ENCODE results near the gene TDRD12. TPM values are rescaled to one million over a fixed set of nuclear protein-coding genes. Genes with fewer than 3 reads are reported as not detected.
"Not testable (repeated sequence)": the region's sequence is repeated elsewhere in the genome, so short reads cannot be mapped to it uniquely, and the experiment has no call there.

Gene TDRD12
- total and polyA plus RNA-seq, 5 donors: 0.06 to 1.0 (median 0.13) TPM; not detected in 1

GRCh38 chr19:32832825-32833224, 113.3 kb downstream of the TDRD12 start:
- ATAC-seq; H3K4me1 ChIP-seq (ENCODE audit: control insufficient read depth, insufficient read depth, low read length); H3K9me3 ChIP-seq (ENCODE audit: control insufficient read depth, low read length); H3K4me3 ChIP-seq (ENCODE audit: low read length); H3K27ac ChIP-seq (ENCODE audit: low read length); intact Hi-C loops (cut with DNase I); DNase-seq; H3K27me3 ChIP-seq (ENCODE audit: control insufficient read depth, insufficient read depth): not testable (repeated sequence)
- WGBS: 90% methylated on average over 7 of the region's 7 CpGs

- intact Hi-C loops (cut with DNase I); H3K4me1 ChIP-seq (ENCODE audit: control insufficient read depth, insufficient read depth, low read length); H3K9me3 ChIP-seq (ENCODE audit: control insufficient read depth, low read length); ATAC-seq; DNase-seq; H3K27ac ChIP-seq (ENCODE audit: low read length); H3K4me3 ChIP-seq (ENCODE audit: low read length); H3K27me3 ChIP-seq (ENCODE audit: control insufficient read depth, insufficient read depth): not testable (repeated sequence)
- 90% methylated on average over 7 of the region's 7 CpGs for WGBS
Observed at GRCh38 chr19:32833388-32833787, 113.8 kb downstream of the TDRD12 start.

GRCh38 chr19:32837531-32837930, 118.0 kb downstream of the TDRD12 start:
- no peaks in the 10 kb centered on the region for H3K27me3 ChIP-seq (ENCODE audit: control insufficient read depth, insufficient read depth)
- H3K27ac ChIP-seq (ENCODE audit: low read length): no peak overlapping the region
- 73% methylated on average over 7 of the region's 7 CpGs for WGBS
- H3K9me3 ChIP-seq (ENCODE audit: control insufficient read depth, low read length): no peaks in the 10 kb centered on the region
- no peaks in the 10 kb centered on the region for H3K4me1 ChIP-seq (ENCODE audit: control insufficient read depth, insufficient read depth, low read length)
- no peak overlapping the region for H3K4me3 ChIP-seq (ENCODE audit: low read length)
- DNase-seq: no peak
- ATAC-seq: no peak
- intact Hi-C loops (cut with DNase I): no loop called here

GRCh38 chr19:32842061-32842460, 122.5 kb downstream of the TDRD12 start:
- 87% methylated on average over 8 of the region's 8 CpGs for WGBS
- H3K4me3 ChIP-seq (ENCODE audit: low read length): no peak overlapping the region
- no peaks in the 10 kb centered on the region for H3K27me3 ChIP-seq (ENCODE audit: control insufficient read depth, insufficient read depth)
- DNase-seq: no peak
- H3K9me3 ChIP-seq (ENCODE audit: control insufficient read depth, low read length): no peaks in the 10 kb centered on the region
- ATAC-seq: no peak
- no peaks in the 10 kb centered on the region for H3K4me1 ChIP-seq (ENCODE audit: control insufficient read depth, insufficient read depth, low read length)
- H3K27ac ChIP-seq (ENCODE audit: low read length): no peak overlapping the region
- intact Hi-C loops (cut with DNase I): no loop called here

GRCh38 chr19:32843716-32844245, 124.2 kb downstream of the TDRD12 start:
- Histone ChIP-seq H3K27ac (ENCODE audit: low read length) (no peak overlapping the region), H3K27me3 (ENCODE audit: control insufficient read depth, insufficient read depth) (no peaks in the 10 kb centered on the region), H3K4me3 (ENCODE audit: low read length) (no peak overlapping the region), H3K9me3 (ENCODE audit: control insufficient read depth, low read length) (no peaks in the 10 kb centered on the region), H3K4me1 (ENCODE audit: control insufficient read depth, insufficient read depth, low read length) (no peaks in the 10 kb centered on the region)
- no peak for DNase-seq
- intact Hi-C loops (cut with DNase I): no loop called here
- ATAC-seq: no peak
- 94% methylated on average over 19 of the region's 19 CpGs for WGBS

GRCh38 chr19:32848035-32848434, 128.5 kb downstream of the TDRD12 start:
- H3K27ac ChIP-seq (ENCODE audit: low read length); H3K4me1 ChIP-seq (ENCODE audit: control insufficient read depth, insufficient read depth, low read length); intact Hi-C loops (cut with DNase I); DNase-seq; H3K9me3 ChIP-seq (ENCODE audit: control insufficient read depth, low read length); H3K27me3 ChIP-seq (ENCODE audit: control insufficient read depth, insufficient read depth); ATAC-seq; H3K4me3 ChIP-seq (ENCODE audit: low read length): not testable (repeated sequence)
- WGBS: no CpG with 5 or more reads among the region's 2 CpGs

GRCh38 chr19:32852216-32852615, 132.6 kb downstream of the TDRD12 start:
- Histone ChIP-seq H3K27ac (ENCODE audit: low read length) (no peak overlapping the region), H3K4me1 (ENCODE audit: control insufficient read depth, insufficient read depth, low read length) (no peaks in the 10 kb centered on the region), H3K27me3 (ENCODE audit: control insufficient read depth, insufficient read depth) (no peaks in the 10 kb centered on the region), H3K9me3 (ENCODE audit: control insufficient read depth, low read length) (no peaks in the 10 kb centered on the region), H3K4me3 (ENCODE audit: low read length) (no peak overlapping the region)
- WGBS: 90% methylated on average over 6 of the region's 6 CpGs
- intact Hi-C loops (cut with DNase I): no loop called here
- no peak for DNase-seq
- ATAC-seq: no peak

GRCh38 chr19:32856818-32857217, 137.3 kb downstream of the TDRD12 start:
- H3K27me3 ChIP-seq (ENCODE audit: control insufficient read depth, insufficient read depth); H3K4me1 ChIP-seq (ENCODE audit: control insufficient read depth, insufficient read depth, low read length); ATAC-seq; H3K4me3 ChIP-seq (ENCODE audit: low read length); H3K27ac ChIP-seq (ENCODE audit: low read length); intact Hi-C loops (cut with DNase I); DNase-seq; H3K9me3 ChIP-seq (ENCODE audit: control insufficient read depth, low read length): not testable (repeated sequence)
- WGBS: 94% methylated on average over 7 of the region's 7 CpGs

- Histone ChIP-seq H3K4me1 (ENCODE audit: control insufficient read depth, insufficient read depth, low read length) (no peaks in the 10 kb centered on the region), H3K4me3 (ENCODE audit: low read length) (no peak overlapping the region), H3K27me3 (ENCODE audit: control insufficient read depth, insufficient read depth) (no peaks in the 10 kb centered on the region), H3K9me3 (ENCODE audit: control insufficient read depth, low read length) (no peaks in the 10 kb centered on the region), H3K27ac (ENCODE audit: low read length) (no peak overlapping the region)
- DNase-seq (no peak), ATAC-seq (no peak)
- 90% methylated on average over 5 of the region's 5 CpGs for WGBS
- intact Hi-C loops (cut with DNase I): no loop called here
Observed at GRCh38 chr19:32857584-32857983, 138.0 kb downstream of the TDRD12 start.

- DNase-seq (no peak), ATAC-seq (no peak)
- Histone ChIP-seq H3K27ac (ENCODE audit: low read length) (no peak overlapping the region), H3K9me3 (ENCODE audit: control insufficient read depth, low read length) (no peaks in the 10 kb centered on the region), H3K4me1 (ENCODE audit: control insufficient read depth, insufficient read depth, low read length) (no peaks in the 10 kb centered on the region), H3K4me3 (ENCODE audit: low read length) (no peak overlapping the region), H3K27me3 (ENCODE audit: control insufficient read depth, insufficient read depth) (no peaks in the 10 kb centered on the region)
- 89% methylated on average over 13 of the region's 13 CpGs for WGBS
- intact Hi-C loops (cut with DNase I): no loop called here
Observed at GRCh38 chr19:32858155-32858554, 138.6 kb downstream of the TDRD12 start.

GRCh38 chr19:32858559-32858958, 139.0 kb downstream of the TDRD12 start:
- Histone ChIP-seq H3K4me1 (ENCODE audit: control insufficient read depth, insufficient read depth, low read length) (no peaks in the 10 kb centered on the region), H3K9me3 (ENCODE audit: control insufficient read depth, low read length) (no peaks in the 10 kb centered on the region), H3K4me3 (ENCODE audit: low read length) (no peak overlapping the region), H3K27me3 (ENCODE audit: control insufficient read depth, insufficient read depth) (no peaks in the 10 kb centered on the region), H3K27ac (ENCODE audit: low read length) (no peak overlapping the region)
- intact Hi-C loops (cut with DNase I): no loop called here
- WGBS: 93% methylated on average over 10 of the region's 10 CpGs
- DNase-seq: no peak
- ATAC-seq: no peak

- ATAC-seq (no peak), DNase-seq (no peak)
- Histone ChIP-seq H3K27me3 (ENCODE audit: control insufficient read depth, insufficient read depth) (no peaks in the 10 kb centered on the region), H3K27ac (ENCODE audit: low read length) (no peak overlapping the region), H3K4me1 (ENCODE audit: control insufficient read depth, insufficient read depth, low read length) (no peaks in the 10 kb centered on the region), H3K4me3 (ENCODE audit: low read length) (no peak overlapping the region), H3K9me3 (ENCODE audit: control insufficient read depth, low read length) (no peaks in the 10 kb centered on the region)
- intact Hi-C loops (cut with DNase I): no loop called here
- WGBS: 92% methylated on average over 19 of the region's 19 CpGs
Observed at GRCh38 chr19:32859591-32859990, 140.0 kb downstream of the TDRD12 start.

Data from right cardiac atrium (tissue), 5 donors.